HG03045 (cell line): Measurements from ENCODE around the gene AQP12A.
"Not testable (repeated sequence)": the region's sequence is repeated elsewhere in the genome, so short reads cannot be mapped to it uniquely, and the experiment has no call there.

Experiments used
- ATAC-seq: cut with Tn5 transposase; IDR thresholded peaks from one replicate; pipeline ENCODE4 v1.9.1; 2021; ENCODE audit warnings: mild to moderate bottlenecking, moderate library complexity; ENCODE audit not compliant: unreplicated experiment

Gene AQP12A

DNA sequence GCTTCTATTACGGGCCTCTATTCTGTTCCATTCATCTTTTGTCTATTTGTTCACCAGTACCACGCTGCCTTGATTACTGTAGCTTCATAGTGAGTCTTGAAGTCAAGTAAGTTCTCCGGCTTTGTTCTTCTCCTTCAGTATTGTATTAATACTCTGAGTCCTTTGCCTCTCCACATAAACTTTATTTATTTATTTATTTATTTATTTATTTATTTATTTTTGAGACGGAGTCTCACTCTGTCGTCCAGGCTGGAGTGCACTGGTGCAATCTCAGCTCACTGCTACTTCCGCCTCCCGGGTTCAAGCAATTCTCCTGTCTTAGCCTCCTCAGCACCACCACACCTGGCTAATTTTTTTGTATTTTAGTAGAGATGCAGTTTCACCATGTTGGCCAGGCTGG is 31.8 kb upstream of the AQP12A start:
- not testable (repeated sequence) for ATAC-seq

DNA sequence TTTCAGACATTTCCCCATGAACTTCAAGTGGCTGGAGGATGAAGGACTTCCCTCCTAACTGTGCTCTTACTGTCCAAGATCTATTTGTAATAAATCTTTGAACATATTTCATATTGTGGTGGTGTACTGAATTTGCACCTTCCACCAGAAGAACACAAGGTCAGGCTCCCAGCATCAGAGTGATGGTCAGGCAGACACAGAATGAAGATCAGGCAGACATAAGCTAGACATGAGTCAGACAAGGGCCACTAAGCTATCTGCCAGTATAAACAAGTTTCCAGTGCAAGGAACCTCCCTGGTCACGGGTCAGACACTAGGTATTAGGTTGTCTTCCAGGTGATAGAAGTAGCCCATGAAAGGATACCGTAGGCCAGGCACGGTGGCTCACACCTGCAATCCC is 29.0 kb upstream of the AQP12A start:
- no peak for ATAC-seq

DNA sequence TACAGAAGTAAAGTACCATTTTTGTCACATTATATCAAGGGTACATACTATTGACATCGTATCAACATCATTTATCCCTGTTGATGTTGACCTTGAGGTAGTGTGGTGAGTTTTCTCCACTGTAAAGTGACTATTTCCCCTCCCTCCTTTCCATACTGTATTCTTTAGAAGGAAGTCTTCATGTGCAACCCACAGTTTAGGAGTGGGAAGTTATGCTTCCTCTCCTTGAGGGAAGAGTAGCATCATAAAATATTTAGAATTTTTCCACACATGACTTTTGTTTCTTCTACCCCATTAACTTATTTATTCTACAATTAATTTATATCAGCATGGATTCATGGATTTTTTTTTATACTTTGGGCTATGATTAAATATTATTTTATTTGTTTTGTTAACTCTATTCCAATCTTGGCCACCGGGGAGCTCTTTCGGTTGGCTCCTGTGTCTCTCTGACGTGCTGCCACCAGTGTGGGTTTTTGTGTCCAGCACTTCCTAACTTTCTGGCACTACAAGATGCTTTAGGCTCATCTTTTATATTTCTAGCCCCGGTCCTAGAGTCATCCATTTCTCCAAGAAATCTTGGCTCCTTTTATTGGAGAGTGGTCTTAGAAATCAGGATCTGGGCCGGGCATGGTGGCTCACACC is 28.0 kb upstream of the AQP12A start:
- ATAC-seq: no peak

DNA sequence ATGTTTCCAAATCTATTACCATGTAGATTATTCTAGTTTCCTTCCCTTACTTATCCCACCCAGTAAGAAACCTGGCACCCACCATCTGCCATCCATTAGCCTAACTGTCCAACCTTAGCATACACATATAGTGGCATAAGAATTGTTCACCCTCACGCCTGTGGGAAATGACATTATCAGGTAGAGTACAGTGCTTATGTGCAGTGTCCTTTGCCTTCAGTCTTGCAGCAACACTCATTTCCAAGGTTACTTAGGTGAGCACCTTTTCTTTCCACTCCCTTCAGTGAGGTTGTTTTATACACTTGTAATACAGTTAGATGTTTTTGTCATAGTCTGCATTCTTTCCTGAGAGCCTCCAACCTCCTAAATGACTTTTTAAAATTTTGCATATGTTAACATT is 27.0 kb upstream of the AQP12A start:
- ATAC-seq: no peak

DNA sequence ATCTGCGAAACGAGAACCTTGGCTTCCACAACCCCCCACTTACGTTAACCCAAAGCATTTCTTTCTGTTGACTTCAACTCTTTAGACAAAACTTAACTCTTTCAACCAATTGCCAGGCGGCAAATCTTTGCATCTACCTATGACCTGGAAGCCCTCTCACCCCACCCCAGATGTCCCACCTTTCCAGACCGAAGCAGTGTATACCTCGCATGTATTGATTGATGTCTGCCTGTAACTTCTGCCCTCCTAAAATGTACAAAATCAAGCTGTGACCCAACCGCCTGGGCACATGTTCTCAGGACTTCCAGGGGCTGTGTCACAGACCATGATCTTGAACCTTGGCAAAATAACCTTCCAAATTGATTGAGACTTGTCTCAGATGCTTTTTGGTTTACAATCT is 21.3 kb upstream of the AQP12A start:
- no peak for ATAC-seq

DNA sequence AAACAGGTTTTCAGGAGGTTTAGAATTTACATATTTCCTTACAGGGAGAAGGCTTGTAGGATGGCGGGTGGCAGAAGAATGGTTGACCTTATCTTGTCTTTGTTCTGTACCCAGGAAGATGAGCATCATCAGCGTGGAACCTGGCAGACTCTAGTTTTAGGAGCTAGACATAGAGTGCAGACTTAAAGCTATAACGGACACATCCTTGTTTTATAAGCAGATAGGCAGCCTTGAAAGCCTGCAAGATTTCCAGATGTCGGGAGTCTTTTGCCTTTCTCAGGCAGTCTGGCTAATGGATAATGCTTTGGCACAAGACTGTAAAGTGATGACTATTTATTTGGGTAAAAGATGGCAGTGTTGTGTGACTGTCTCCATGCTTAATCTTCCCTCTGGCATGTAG is 20.7 kb upstream of the AQP12A start:
- no peak for ATAC-seq

DNA sequence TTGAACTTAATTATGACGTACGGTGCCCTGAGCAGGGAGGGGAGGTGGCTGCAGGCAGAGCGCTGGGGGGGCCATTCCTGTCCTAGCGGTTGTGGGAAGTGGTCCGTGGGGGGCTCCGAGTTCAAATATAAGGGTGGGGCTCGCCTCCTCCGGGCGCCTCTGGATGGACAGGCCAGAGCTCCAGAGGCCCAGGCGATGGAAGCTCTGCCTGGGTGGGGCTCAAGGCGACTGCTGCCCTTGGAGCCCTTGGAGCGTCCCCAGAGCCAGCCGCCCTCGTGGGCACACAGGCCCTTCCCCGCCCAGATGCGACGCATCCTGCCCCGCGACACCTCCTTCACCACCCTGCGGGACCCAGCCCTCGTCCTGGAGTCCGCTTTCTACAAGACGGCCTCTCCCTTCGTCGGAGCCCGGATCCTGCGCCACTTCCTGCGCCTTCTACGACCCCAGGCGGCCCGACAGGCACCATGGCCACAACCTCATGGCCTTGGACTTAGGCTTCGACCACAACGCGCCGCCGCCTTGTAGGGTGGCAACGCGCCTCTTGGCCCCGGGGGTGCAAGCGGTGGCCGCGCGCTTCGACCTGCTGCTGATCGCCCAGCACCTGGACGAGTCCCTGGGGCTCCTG is 19.5 kb upstream of the AQP12A start:
- no peak for ATAC-seq

DNA sequence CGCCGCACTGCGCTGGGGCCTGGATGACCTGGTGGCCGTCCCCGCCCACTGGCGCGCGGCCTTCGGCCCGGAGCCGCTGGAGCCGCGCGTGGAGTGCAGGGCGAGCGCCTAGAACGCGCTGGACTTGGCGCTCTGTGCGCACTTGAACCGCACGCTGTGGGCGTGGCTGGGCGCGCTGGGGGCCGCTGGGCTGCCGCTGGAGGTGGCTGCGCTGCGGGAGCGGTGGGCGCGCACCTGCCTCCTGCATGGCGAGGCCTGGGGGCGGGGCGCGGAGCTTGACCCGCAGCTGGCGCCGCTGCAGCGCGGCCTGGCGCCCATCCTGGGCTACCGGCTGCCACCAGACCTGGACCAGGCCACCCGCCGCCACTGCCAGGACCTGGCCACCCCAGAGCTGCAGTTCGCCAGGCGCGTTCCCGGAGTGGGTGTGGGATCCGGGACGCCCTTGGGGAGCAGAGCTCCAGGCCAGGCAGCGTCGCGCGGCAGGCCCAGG is 18.9 kb upstream of the AQP12A start:
- ATAC-seq: no peak

DNA sequence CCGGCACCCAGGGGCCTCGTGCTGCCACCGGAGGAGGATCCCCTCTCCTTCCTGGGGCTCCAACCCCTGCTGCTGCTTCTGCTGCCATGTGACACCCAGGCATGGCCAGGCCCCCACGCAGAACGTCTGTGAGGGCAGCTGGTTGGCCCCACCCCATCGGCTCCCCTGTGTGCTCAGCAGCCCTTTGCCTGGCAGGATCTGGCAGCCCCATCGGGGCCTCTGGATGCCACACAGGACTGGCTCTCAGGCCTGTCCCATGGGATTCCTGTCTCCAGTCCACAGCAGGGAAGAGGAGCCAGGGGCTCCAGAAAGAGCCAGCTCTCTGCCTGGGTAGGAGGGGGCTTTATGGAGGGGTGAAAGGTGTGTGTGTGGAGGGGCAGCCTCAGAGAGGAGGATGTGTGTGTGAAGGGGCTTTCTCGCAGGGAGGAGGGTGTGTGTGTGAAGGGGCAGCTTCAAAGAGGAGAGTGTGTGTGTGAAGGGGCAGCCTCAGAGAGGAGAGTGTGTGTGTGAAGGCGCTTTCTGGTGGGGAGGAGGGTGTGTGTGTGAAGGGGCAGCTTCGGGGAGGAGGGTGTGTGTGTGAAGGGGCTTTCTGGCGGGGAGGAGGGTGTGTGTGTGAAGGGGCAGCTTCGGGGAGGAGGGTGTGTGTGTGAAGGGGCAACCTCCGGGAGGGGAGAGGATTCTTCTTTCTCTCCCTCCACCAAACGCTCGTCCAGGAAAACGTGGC is 17.0 kb upstream of the AQP12A start:
- not testable (repeated sequence) for ATAC-seq

DNA sequence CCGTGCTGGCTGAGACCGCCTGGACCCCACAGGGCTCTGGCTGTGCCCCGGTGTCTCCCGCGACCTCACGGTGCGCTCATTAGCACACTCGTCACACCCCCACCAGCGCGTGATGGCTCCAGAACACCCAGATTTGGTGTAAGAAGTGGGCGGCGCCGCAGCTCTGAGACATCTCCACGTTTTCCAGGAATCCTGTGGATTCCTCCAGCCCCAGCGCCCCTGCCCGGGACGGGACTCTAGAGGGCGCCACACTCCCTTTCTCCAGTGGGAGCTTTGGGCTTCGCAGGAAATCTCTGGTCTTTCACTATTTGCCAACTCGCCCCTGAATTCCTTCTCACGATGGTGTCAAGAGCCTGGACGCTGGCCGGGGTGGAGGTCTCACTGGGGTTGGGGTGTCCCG is 16.3 kb upstream of the AQP12A start:
- not testable (repeated sequence) for ATAC-seq

DNA sequence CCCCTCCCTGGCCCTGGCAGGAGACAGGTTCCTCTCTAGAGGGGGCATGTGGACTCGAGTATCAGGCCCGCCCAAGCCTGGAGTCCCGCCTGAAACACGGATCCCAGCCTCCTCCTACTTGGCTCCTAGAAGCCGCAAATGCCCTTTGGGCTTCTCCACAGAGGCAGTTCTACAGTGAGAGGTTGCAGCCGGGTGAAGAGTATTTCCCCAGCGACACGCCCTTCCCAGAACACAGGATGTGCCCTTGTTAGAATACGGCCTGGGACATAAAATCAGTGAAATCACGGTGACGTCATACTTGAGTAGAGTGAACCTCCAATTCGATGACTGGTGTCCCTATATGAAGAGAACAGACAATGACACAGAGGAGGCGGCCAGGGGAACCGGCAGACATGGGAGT is 13.6 kb upstream of the AQP12A start:
- ATAC-seq: not testable (repeated sequence)

DNA sequence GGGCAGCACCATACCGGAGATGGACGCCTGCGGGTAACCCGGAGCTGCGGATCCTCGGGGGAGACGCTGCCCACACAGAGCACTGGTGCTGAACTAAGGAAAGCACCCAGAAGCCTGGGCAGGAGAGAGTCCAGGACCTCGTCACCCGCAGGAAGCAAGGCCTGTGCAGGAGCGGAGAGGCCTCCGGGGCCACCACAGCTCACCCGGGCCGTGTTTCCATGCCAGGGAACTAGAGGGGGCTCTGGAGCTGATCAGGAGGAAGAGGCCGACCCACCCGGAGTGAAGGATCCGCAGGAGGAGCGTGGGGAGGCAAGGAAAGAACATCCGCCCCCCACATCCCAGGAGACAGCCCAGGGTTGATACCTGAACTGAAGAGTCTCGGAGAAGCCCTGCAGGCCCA is 12.8 kb upstream of the AQP12A start:
- not testable (repeated sequence) for ATAC-seq

DNA sequence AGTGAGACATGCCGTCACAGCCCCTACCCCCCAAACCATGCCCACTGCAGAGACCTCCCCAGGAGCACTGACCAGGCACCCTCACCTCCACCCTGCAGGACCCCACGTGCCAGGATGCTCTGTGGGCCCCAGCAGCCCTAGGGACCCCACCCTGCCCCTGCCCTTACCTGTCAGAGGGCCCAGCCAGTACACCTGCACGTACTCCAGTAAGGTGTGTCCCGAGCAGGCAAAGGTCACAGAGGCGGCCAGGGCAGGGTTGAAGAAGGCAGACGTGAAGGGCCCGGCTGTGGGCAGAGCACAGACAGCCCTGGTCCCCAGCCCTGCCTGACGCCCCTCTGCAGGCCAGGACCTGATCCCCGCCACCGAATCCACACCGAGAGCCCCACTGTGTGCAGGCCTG is 11.5 kb upstream of the AQP12A start:
- not testable (repeated sequence) for ATAC-seq

DNA sequence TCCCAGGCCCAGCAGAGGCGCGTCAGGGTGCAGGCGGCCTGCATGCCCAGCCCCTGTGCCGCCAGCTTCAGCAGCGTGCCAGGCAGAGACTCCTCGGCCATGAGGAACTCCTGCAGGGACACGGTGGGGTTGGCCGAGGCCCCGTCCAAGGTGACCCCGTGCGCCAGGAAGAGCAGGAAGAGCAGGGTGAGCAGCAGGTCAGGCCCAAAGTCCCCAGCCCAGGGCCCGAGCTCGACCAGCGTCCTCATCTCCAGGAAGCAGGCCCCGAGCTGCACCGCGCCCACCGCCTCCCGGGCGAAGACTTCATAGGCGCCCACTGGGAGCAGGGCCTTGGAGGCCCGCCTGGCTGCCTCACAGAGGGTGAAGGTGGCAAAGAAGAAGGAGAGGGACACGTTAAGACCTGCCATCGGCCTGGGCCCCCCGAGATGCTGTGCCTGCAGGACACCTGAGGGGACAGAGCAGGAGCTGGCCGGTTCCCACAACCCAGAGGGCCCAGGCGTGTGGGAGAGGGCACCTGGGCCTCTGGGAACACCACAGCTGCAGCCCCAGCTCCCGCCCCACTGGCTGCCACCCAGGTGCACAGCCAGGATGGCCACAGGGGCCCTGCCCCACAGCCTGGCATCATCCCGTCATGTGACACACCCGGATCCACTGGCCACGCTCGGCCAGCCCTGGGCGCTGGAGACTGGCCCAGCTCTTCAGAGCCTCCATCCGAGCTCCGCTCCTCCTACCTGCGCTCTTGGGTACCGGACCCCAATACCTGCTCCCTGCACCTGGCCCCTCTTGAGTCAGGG is 9.0 kb upstream of the AQP12A start, which contains the start of gene AQP12B:
TSS of gene AQP12B (minus strand) at position 455 of the 794 bp plus-strand sequence. CDS start at position 407, 48 bp downstream.
- ATAC-seq: not testable (repeated sequence)

DNA sequence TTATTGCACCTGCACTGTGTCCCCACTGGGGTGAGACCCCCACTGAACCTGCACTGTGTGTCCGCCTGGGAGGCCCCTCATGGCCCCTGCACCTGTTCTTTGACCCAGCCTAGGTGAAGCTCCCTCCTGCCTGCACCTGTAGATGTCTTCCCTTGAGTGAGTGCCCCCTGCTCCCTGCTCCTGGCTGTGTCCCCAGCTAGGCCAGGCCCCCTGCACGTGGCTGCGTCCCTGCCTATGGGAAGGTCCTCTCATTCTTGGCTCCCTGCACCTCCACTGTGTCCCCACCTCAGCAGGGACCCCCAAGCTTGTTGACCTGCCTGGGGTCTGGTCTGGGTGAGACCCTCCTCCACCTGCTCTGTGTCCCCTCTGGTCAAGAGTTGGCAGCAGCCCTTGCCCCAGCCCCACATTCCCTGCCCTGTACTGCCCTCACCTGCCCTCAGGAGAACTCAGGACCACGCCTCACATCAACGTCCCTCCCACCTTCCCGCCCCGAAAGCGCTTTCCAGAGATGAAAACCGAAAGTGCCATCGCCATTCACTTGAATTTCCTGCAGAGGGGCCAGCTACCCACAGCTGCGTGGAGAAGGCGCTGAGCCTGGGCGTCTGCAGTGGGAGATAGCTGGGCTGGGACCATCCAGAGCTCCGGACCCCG is 8.2 kb upstream of the AQP12A start:
- not testable (repeated sequence) for ATAC-seq

DNA sequence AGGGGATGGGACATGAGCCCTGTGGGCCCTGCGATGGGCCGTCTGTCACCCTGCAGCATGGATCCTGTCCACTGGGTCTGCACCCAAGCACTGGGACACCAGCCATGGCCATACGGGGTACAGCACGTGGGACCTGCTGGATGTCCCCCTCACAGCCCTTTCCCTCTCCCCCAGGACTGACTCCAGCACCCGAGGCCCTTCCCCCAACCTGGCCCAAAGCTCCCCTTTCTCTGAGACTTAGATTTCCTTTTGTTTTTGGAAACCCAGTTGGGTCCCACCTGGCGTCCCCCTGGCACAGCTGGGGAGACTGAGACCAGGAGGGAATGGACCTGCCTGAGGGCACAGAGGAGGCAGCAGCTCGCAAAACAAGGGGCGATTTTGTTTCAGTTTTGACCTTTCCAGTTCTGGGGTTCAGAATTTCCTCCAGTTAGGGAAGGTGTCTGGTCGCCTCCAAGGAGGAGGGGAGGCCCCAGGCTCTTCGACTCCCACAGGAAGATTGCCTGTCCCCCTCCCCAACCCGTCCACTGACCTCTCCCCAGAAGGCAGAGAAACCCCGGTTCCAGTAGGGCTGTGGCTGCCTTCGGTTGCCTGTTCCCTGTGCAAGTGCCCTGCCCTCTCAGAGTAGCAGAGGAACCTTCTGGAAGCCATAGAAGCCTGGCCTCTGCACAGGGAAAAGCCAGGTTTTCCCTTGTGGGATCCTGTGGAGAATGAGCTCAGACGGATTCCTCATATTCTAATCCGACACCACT is 7.5 kb upstream of the AQP12A start:
- ATAC-seq: not testable (repeated sequence)

DNA sequence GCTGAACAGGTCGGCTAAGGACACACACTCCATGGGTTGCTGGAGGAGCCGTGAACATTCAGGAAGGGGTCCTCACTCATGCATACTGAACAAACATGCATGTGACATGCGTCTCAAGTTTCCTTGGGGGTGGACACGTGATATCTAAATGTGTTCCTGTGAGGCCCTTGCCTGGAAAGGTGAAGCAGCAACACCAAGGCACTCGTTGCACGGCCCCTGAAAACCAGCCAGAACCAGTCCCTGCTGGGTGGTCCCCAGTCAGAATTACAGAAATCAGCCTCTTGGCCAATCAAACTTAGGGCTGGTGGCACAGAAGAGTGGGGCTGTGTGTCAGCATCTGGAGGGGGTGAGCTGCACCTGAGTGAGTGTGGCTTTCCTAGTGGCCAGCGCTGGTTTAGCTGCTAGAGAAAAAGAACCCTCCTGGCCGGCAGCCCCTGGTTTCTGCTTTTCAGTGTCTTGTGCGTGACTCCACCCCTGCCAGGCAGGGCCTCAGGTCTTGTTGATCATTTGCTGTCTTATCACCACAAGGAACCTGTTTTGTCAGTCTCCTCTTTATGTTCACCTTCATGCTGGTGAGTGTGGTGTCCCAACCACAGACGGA is 5.8 kb upstream of the AQP12A start:
- no peak for ATAC-seq

DNA sequence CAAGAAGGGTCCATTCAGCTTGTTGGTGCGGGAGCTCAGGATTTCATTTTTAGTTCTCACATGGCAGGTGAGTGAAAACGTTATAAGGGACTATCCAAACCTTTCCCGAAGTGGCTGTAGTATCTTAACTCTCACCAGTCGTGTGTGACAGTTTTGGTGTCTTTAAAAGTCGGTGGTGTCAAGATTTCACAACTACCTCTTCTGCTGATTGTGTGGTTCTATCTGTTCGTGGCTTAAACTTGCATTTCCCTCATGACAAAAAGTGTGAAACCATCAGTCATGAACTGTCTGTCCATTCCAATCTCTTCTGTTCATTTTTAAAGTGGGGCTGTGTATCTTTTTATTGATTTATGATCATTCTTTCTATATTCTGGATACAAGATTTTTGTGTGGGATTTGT is 5.2 kb upstream of the AQP12A start:
- no peak for ATAC-seq

DNA sequence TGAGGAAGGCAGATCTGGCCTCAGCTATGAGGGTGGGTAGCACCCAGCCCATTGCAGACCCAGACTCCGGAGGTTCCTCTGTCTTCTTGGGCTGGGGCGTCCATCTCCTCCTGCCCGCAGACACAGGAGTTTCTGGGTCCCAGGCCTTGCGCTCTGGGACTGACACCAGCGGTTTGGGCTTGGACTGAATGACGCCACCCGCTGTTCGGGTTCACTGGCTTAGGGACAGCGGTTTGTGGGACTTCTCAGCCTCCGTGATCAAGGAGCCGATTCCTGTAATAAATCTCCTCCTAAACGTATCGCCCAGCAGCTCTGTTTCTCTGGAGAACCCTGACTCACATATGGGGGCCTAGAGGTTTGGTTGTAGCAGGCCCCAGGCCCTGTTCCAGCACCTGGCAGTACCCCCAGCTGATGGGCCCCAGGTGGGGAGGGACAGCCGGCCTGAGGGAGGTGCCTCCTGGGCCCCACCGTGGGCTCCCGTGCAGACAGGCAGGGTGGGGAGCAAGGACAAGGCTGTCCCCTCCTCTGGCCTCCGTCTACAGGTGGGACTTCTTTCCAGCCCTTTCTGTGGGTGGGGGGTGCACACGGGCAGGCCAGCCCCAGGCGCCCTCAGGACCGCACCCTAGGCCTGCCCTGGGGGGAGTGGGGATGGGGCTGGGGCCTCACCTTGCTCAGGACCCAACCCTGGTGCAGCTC is 4.5 kb upstream of the AQP12A start:
- ATAC-seq: no peak
